GM12878 (cell line): ENCODE data around the gene CARHSP1. TPM values are rescaled to one million over a fixed set of nuclear protein-coding genes. Genes with fewer than 3 reads are reported as not detected.

Experiments
- ATAC-seq: fragments of 200-7000 bp; cut with Tn5 transposase; 3 replicates; pipeline ENCODE4 v1.9.1; 2020; ENCODE audit warnings: mild to moderate bottlenecking, moderate library complexity
- BruUV-seq: library from RNA; stranded (reverse); fragments of 400-500 nt; replicated peaks from 2 replicates; lab custom pipeline; 2021; lab: Mats Ljungman, UMichigan
- CTCF ChIA-PET: fragments of 300-600 bp; sonication (Branson Sonifier 250); formaldehyde crosslinking; extraction: SDS; loops from one replicate; lab custom pipeline; 2021; ENCODE audit warnings: inconsistent platforms; lab: Yijun Ruan, JAX
- POLR2A ChIA-PET: fragments of 350-600 bp; formaldehyde crosslinking; extraction: SDS; loops from one replicate; lab custom pipeline; 2021; ENCODE audit warnings: inconsistent platforms; lab: Charles Lee
- RAD21 ChIA-PET: fragments of 300-600 bp; sonication (Branson Sonifier 250); formaldehyde crosslinking; loops from one replicate; lab custom pipeline; 2023; ENCODE audit warnings: antibody characterized with exemption; ENCODE audit not compliant: unreplicated experiment; lab: Charles Lee
- SMC1A ChIA-PET: fragments of 300-600 bp; sonication (Branson Sonifier 250); formaldehyde crosslinking; loops from one replicate; lab custom pipeline; 2023; ENCODE audit not compliant: unreplicated experiment, uncharacterized antibody; lab: Charles Lee
- DNase-seq: peaks from one replicate; pipeline ENCODE4 v3.0.0-alpha.2; 2011; ENCODE audit warnings: low read depth, low spot score
- FAIRE-seq: peaks from 3 replicates; lab custom pipeline; 2011; peaks lifted over from hg19 to GRCh38; lab: Jason Lieb, UNC
- H2AFZ ChIP-seq: 2 replicates; pipeline ENCODE4 v1.6.0; 2011; ENCODE audit warnings: low read depth, low read length, control low read depth; ENCODE audit not compliant: control insufficient read depth
- H3K27ac ChIP-seq: 2 replicates; pipeline ENCODE4 v1.5.1; 2011; ENCODE audit warnings: control low read depth; ENCODE audit not compliant: control insufficient read depth, insufficient read depth
- H3K27me3 ChIP-seq, 2 experiments: replicated peaks in 1 of 2; 2 replicates each; pipeline versions ENCODE4 v1.6.0 to v1.6.1; 2011; ENCODE audit warnings: low read length in 1 of 2; ENCODE audit not compliant: control insufficient read depth in 2 of 2, insufficient read depth in 2 of 2
- H3K36me3 ChIP-seq, 2 experiments: 2 replicates each; pipeline ENCODE4 v1.5.1; 2011; ENCODE audit warnings: low read length in 1 of 2; ENCODE audit not compliant: control insufficient read depth in 2 of 2, insufficient read depth in 2 of 2
- H3K4me1 ChIP-seq: 2 replicates; pipeline ENCODE4 v1.6.1; 2011; ENCODE audit warnings: mild to moderate bottlenecking, low read length, moderate library complexity, mixed read lengths; ENCODE audit not compliant: control insufficient read depth, insufficient read depth
- H3K4me2 ChIP-seq: 2 replicates; pipeline ENCODE4 v1.6.0; 2011; ENCODE audit warnings: control low read depth; ENCODE audit not compliant: control insufficient read depth, insufficient read depth
- H3K4me3 ChIP-seq: fragments of 200-600 bp; sonication (generic); 2 replicates; pipeline ENCODE4 v1.5.1; 2016
- H3K79me2 ChIP-seq: 2 replicates; pipeline ENCODE4 v1.6.0; 2011; ENCODE audit warnings: low read length; ENCODE audit not compliant: control insufficient read depth, insufficient read depth
- H3K9ac ChIP-seq: 2 replicates; pipeline ENCODE4 v1.8.0; 2011; ENCODE audit warnings: low read length, control low read depth, mixed read lengths; ENCODE audit not compliant: control insufficient read depth, insufficient read depth
- H3K9me3 ChIP-seq: replicated peaks from 3 replicates; pipeline ENCODE4 v1.5.1; 2011; ENCODE audit warnings: mild to moderate bottlenecking, low read length; ENCODE audit not compliant: control insufficient read depth, insufficient read depth
- H4K20me1 ChIP-seq: 2 replicates; pipeline ENCODE4 v1.6.0; 2011; ENCODE audit not compliant: control insufficient read depth, insufficient read depth
- ASH2L ChIP-seq: fragments of 300-600, 200-600 bp; sonication (generic); IDR thresholded peaks from 2 replicates; pipeline ENCODE4 v1.6.1; 2017; ENCODE audit warnings: low read depth, mild to moderate bottlenecking, borderline replicate concordance
- FOXK2 ChIP-seq: fragments of 450-650 bp; IDR thresholded peaks from 2 replicates; pipeline ENCODE4 v1.6.1; 2017; ENCODE audit warnings: mild to moderate bottlenecking, moderate library complexity
- MTA3 ChIP-seq: IDR thresholded peaks from 2 replicates; pipeline ENCODE4 v1.6.1; 2012; ENCODE audit warnings: low read length, inconsistent platforms, borderline replicate concordance
- MYC ChIP-seq: IDR thresholded peaks from 2 replicates; pipeline ENCODE4 v1.6.1; 2011; ENCODE audit warnings: mild to moderate bottlenecking, low read length, moderate library complexity, inconsistent platforms; ENCODE audit not compliant: insufficient read depth, insufficient replicate concordance, insufficient read length, severe bottlenecking
- NFYA ChIP-seq: IDR thresholded peaks from 2 replicates; pipeline ENCODE4 v1.6.1; 2011; ENCODE audit warnings: low read depth, mild to moderate bottlenecking, low read length, improper control_type of control experiment, borderline replicate concordance
- SMAD1 ChIP-seq: fragments of 450-650 bp; IDR thresholded peaks from 2 replicates; pipeline ENCODE4 v1.6.1; 2018; ENCODE audit warnings: mild to moderate bottlenecking, low read depth; ENCODE audit not compliant: partially characterized antibody
- STAT1 ChIP-seq: fragments of 450-650 bp; conservative IDR thresholded peaks from 2 replicates; pipeline ENCODE4 v1.6.1; 2014; ENCODE audit warnings: antibody characterized with exemption, mild to moderate bottlenecking
- WGBS: methylation state at CpG from one replicate; pipeline ENCODE4 v1.1.6; 2016; ENCODE audit warnings: low lambda C conversion rate; ENCODE audit not compliant: insufficient replicate concordance, insufficient coverage; ENCODE audit errors: missing lambda C conversion rate; 5-methylcytosine and 5-hydroxymethylcytosine counted together
- in situ Hi-C: fragments of 300-500 bp; cut with MboI; formaldehyde crosslinking; loops from 9 replicates; pipeline ENCODE4 v1.14.3; 2018; ENCODE audit warnings: mixed read lengths
- intact Hi-C: fragments of 100-400 bp; cut with micrococcal nuclease; formaldehyde crosslinking; loops from one replicate; pipeline ENCODE4 v1.14.2; 2022; ENCODE audit not compliant: unreplicated experiment
- polyA plus RNA-seq, 11 experiments: library from polyadenylated mRNA; depleted of rRNA in 4 of 11; unstranded in 6 of 11; stranded (reverse) in 5 of 11; fragments of >200 nt; fragmentation: Nextera tagmentation in 4 of 11; fragmentation: Illumina TruSeq in 1 of 11; extraction: Ambion mirVana in 4 of 11; extraction: Trizol in 1 of 11; gene quantifications; 1 replicate in 1 of 11; 2 replicates in 10 of 11; pipeline versions ENCODE4 v1.2.1 to v1.2.3, GENCODE V29; 2011 to 2016; ENCODE audit warnings: inconsistent platforms in 2 of 11, missing spikeins in 2 of 11, low read depth in 1 of 11
- total RNA-seq, 4 experiments: library from RNA; depleted of rRNA in 3 of 4; stranded (reverse); fragments of >200 nt in 3 of 4; fragmentation: Illumina TruSeq in 1 of 4; extraction: Trizol in 1 of 4; gene quantifications; 2 replicates each; pipeline versions ENCODE4 v1.2.1 to v1.2.3, GENCODE V29; 2013 to 2021
- TF ChIP-seq, protein P1 (sequence below), 3 experiments: IDR thresholded peaks in 2 of 3; conservative IDR thresholded peaks in 1 of 3; 2 replicates each; pipeline ENCODE4 v1.5.1; 2011; ENCODE audit warnings: low read depth in 3 of 3, low read length in 3 of 3, mild to moderate bottlenecking in 3 of 3, control low read depth in 2 of 3, moderate library complexity in 2 of 3, inconsistent platforms in 1 of 3, mixed read lengths in 1 of 3; ENCODE audit not compliant: control insufficient read depth in 2 of 3, insufficient read depth in 1 of 3; ENCODE audit errors: extremely low read depth in 1 of 3
- TF ChIP-seq, protein P2 (sequence below): fragments of 450-650 bp; IDR thresholded peaks from 2 replicates; pipeline ENCODE4 v1.6.1; 2017; ENCODE audit warnings: borderline replicate concordance
- TF ChIP-seq, protein P3 (sequence below): fragments of 450-650 bp; IDR thresholded peaks from 2 replicates; pipeline ENCODE4 v1.6.1; 2016; ENCODE audit warnings: mild to moderate bottlenecking, moderate library complexity, borderline replicate concordance
- TF ChIP-seq, protein P4 (sequence below): fragments of 450-650 bp; IDR thresholded peaks from 2 replicates; pipeline ENCODE4 v1.6.1; 2017; ENCODE audit warnings: mild to moderate bottlenecking, moderate library complexity

Gene CARHSP1
- total and polyA plus RNA-seq, 10 of the 15 experiments (the other 5 are each of a cell fraction or from before 2014, with no cell fraction given) = 5.5 to 112 (median 67.0) TPM

DNA sequence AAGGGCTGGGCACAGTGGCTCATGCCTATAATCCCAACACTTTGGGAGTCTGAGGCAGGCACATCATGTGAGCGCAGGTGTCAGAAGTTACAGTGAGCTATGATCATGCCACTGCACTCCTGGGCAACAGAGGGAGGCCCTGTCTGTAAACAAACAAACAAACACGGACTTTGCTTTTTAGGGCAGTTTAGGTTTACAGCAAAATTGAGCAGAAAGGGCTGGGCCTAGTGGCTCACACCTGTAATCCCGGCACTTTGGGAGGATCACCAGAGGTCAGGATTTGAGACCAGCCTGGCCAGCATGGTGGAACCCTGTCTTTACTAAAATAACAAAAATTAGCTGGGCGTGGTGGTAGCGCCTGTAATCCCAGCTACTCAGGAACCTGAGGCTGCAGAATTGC lies 3.3 kb upstream of the CARHSP1 start:
- no peaks in the 10 kb centered on the region for H3K27me3 ChIP-seq
- no peak overlapping the region for H3K4me2 ChIP-seq
- ChIA-PET POLR2A (interaction anchor here (1.5 kb wide), 1 partner anchor 19 kb away, joined by 4 read pairs; no protein-coding TSS in a partner anchor), SMC1A (interaction anchor here (1.0 to 4.4 kb wide), 4 partner anchors 10 to 75 kb away, joined by 3 to 29 read pairs (median 4); partner anchors contain the start of gene LITAFD), CTCF (interaction anchor here (0.7 to 3.1 kb wide), 7 partner anchors 8 to 264 kb away, joined by 3 to 38 read pairs (median 4); partner anchors contain the start of gene LITAFD), RAD21 (interaction anchor here (1.4 to 3.9 kb wide), 4 partner anchors 9 to 210 kb away, joined by 3 to 44 read pairs (median 12); partner anchors contain the start of gene LITAFD)
- H3K4me1 ChIP-seq = peaks cover 27% of the 10 kb centered on the region
- no peak for ATAC-seq
- WGBS = 90% methylated on average over 5 of the region's 5 CpGs
- H3K9ac ChIP-seq = no peak overlapping the region
- no peaks in the 10 kb centered on the region for H3K36me3 ChIP-seq
- no peak overlapping the region for H2AFZ ChIP-seq
- no peak overlapping the region for H3K4me3 ChIP-seq
- intact Hi-C loops = no loop called here
- in situ Hi-C loops = no loop called here
- no peak for FAIRE-seq
- no peaks in the 10 kb centered on the region for H4K20me1 ChIP-seq
- peaks cover 12% of the 10 kb centered on the region for H3K79me2 ChIP-seq
- no peak overlapping the region for H3K27ac ChIP-seq
- no peak for DNase-seq
- no TSS peak for BruUV-seq
- no peaks in the 10 kb centered on the region for H3K9me3 ChIP-seq
- TF ChIP-seq FOXK2 (no peak), SMAD1 (no peak), STAT1 (no peak), MTA3 (no peak), ASH2L (no peak), NFYA (no peak), MYC (no peak)
- TF ChIP-seq, protein P1, sequence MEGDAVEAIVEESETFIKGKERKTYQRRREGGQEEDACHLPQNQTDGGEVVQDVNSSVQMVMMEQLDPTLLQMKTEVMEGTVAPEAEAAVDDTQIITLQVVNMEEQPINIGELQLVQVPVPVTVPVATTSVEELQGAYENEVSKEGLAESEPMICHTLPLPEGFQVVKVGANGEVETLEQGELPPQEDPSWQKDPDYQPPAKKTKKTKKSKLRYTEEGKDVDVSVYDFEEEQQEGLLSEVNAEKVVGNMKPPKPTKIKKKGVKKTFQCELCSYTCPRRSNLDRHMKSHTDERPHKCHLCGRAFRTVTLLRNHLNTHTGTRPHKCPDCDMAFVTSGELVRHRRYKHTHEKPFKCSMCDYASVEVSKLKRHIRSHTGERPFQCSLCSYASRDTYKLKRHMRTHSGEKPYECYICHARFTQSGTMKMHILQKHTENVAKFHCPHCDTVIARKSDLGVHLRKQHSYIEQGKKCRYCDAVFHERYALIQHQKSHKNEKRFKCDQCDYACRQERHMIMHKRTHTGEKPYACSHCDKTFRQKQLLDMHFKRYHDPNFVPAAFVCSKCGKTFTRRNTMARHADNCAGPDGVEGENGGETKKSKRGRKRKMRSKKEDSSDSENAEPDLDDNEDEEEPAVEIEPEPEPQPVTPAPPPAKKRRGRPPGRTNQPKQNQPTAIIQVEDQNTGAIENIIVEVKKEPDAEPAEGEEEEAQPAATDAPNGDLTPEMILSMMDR (IDR thresholded peaks at IDR 0.05 in 2 of 3, conservative IDR thresholded peaks at IDR 0.05 in 1 of 3; ENCODE audit: control insufficient read depth in 2 of 3, extremely low read depth in 1 of 3, insufficient read depth in 1 of 3, low read depth in 3 of 3, low read length in 3 of 3) = no peak
- TF ChIP-seq, protein P2, sequence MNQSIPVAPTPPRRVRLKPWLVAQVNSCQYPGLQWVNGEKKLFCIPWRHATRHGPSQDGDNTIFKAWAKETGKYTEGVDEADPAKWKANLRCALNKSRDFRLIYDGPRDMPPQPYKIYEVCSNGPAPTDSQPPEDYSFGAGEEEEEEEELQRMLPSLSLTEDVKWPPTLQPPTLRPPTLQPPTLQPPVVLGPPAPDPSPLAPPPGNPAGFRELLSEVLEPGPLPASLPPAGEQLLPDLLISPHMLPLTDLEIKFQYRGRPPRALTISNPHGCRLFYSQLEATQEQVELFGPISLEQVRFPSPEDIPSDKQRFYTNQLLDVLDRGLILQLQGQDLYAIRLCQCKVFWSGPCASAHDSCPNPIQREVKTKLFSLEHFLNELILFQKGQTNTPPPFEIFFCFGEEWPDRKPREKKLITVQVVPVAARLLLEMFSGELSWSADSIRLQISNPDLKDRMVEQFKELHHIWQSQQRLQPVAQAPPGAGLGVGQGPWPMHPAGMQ = no peak
- TF ChIP-seq, protein P3, sequence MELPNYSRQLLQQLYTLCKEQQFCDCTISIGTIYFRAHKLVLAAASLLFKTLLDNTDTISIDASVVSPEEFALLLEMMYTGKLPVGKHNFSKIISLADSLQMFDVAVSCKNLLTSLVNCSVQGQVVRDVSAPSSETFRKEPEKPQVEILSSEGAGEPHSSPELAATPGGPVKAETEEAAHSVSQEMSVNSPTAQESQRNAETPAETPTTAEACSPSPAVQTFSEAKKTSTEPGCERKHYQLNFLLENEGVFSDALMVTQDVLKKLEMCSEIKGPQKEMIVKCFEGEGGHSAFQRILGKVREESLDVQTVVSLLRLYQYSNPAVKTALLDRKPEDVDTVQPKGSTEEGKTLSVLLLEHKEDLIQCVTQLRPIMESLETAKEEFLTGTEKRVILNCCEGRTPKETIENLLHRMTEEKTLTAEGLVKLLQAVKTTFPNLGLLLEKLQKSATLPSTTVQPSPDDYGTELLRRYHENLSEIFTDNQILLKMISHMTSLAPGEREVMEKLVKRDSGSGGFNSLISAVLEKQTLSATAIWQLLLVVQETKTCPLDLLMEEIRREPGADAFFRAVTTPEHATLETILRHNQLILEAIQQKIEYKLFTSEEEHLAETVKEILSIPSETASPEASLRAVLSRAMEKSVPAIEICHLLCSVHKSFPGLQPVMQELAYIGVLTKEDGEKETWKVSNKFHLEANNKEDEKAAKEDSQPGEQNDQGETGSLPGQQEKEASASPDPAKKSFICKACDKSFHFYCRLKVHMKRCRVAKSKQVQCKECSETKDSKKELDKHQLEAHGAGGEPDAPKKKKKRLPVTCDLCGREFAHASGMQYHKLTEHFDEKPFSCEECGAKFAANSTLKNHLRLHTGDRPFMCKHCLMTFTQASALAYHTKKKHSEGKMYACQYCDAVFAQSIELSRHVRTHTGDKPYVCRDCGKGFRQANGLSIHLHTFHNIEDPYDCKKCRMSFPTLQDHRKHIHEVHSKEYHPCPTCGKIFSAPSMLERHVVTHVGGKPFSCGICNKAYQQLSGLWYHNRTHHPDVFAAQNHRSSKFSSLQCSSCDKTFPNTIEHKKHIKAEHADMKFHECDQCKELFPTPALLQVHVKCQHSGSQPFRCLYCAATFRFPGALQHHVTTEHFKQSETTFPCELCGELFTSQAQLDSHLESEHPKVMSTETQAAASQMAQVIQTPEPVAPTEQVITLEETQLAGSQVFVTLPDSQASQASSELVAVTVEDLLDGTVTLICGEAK = no peak
- TF ChIP-seq, protein P4, sequence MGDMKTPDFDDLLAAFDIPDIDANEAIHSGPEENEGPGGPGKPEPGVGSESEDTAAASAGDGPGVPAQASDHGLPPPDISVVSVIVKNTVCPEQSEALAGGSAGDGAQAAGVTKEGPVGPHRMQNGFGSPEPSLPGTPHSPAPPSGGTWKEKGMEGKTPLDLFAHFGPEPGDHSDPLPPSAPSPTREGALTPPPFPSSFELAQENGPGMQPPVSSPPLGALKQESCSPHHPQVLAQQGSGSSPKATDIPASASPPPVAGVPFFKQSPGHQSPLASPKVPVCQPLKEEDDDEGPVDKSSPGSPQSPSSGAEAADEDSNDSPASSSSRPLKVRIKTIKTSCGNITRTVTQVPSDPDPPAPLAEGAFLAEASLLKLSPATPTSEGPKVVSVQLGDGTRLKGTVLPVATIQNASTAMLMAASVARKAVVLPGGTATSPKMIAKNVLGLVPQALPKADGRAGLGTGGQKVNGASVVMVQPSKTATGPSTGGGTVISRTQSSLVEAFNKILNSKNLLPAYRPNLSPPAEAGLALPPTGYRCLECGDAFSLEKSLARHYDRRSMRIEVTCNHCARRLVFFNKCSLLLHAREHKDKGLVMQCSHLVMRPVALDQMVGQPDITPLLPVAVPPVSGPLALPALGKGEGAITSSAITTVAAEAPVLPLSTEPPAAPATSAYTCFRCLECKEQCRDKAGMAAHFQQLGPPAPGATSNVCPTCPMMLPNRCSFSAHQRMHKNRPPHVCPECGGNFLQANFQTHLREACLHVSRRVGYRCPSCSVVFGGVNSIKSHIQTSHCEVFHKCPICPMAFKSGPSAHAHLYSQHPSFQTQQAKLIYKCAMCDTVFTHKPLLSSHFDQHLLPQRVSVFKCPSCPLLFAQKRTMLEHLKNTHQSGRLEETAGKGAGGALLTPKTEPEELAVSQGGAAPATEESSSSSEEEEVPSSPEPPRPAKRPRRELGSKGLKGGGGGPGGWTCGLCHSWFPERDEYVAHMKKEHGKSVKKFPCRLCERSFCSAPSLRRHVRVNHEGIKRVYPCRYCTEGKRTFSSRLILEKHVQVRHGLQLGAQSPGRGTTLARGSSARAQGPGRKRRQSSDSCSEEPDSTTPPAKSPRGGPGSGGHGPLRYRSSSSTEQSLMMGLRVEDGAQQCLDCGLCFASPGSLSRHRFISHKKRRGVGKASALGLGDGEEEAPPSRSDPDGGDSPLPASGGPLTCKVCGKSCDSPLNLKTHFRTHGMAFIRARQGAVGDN = no peak
